Endothelial cell of umbilical vein (primary cell): ENCODE data around the gene ELANE.

Experiments
- CTCF ChIP-seq, 2 donors: IDR thresholded peaks; 1 replicate in 1 of 2; 2 replicates in 1 of 2; pipeline ENCODE4 v1.5.1; 2011; ENCODE audit warnings: low read length in 2 of 2, mild to moderate bottlenecking in 2 of 2, moderate library complexity in 2 of 2, control low read depth in 1 of 2, inconsistent platforms in 1 of 2, low read depth in 1 of 2; ENCODE audit not compliant: insufficient read depth in 1 of 2; ENCODE audit errors: extremely low read depth in 1 of 2
- MYC ChIP-seq: IDR thresholded peaks from one replicate; pipeline ENCODE4 v1.6.1; 2011; ENCODE audit warnings: mild to moderate bottlenecking, low read depth, low read length
- POLR2A ChIP-seq: IDR thresholded peaks from 2 replicates; pipeline ENCODE4 v1.6.1; 2012; ENCODE audit warnings: low read depth, mild to moderate bottlenecking, control low read depth, low read length
- POLR2AphosphoS5 ChIP-seq: IDR thresholded peaks from 2 replicates; pipeline ENCODE4 v1.6.1; 2012; ENCODE audit warnings: low read depth, mild to moderate bottlenecking, control low read depth, low read length, moderate library complexity; ENCODE audit not compliant: insufficient read depth
- TF ChIP-seq, protein P1 (sequence below): IDR thresholded peaks from 2 replicates; pipeline ENCODE4 v1.6.1; 2011; ENCODE audit not compliant: insufficient read depth, insufficient read length

- TF ChIP-seq POLR2AphosphoS5, result no peak
- TF ChIP-seq CTCF (IDR thresholded peaks at IDR 0.05; ENCODE audit: extremely low read depth in 1 of 2, insufficient read depth in 1 of 2, low read depth in 1 of 2, low read length in 2 of 2), result no peak
- no peak for TF ChIP-seq POLR2A
- TF ChIP-seq, protein P1, sequence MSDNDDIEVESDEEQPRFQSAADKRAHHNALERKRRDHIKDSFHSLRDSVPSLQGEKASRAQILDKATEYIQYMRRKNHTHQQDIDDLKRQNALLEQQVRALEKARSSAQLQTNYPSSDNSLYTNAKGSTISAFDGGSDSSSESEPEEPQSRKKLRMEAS, result no peak
- no peak for TF ChIP-seq MYC
Observed at GRCh38 chr19:816500-816857, 35.6 kb upstream of the ELANE start.
